ENCODE data around the gene AQP3. TPM values are rescaled to one million over a fixed set of nuclear protein-coding genes. Genes with fewer than 3 reads are reported as not detected.
A peak's percentile ranks its signal among the peaks of the same experiment; 100 is the strongest.

Gene AQP3
- total and polyA plus RNA-seq, 2 of the 4 experiments (the other 2 are of a cell fraction) = 3.8 to 12.2 TPM

- H3K4me2 ChIP-seq (ENCODE audit: low read depth, low read length) = no peak overlapping the region
- intact Hi-C loops (cut with micrococcal nuclease) = no loop called here
- no peak overlapping the region for H4K91ac ChIP-seq (ENCODE audit: insufficient read depth, low read depth, low read length)
- no peak overlapping the region for H3K4me3 ChIP-seq (ENCODE audit: insufficient read depth, low read depth, low read length)
- no peak overlapping the region for H4K5ac ChIP-seq (ENCODE audit: low read depth, low read length)
- WGBS, 2 experiments (ENCODE audit: extremely low coverage in 2 of 2, insufficient read length in 1 of 2) = no CpG with 5 or more reads among the region's 3 CpGs
- no peak overlapping the region for H3K27ac ChIP-seq (ENCODE audit: insufficient read depth, low read length)
- ATAC-seq (ENCODE audit: low read depth) = no peak
- H2BK120ac ChIP-seq (ENCODE audit: low read depth, low read length) = no peak overlapping the region
- no peak for DNase-seq
- no peaks in the 10 kb centered on the region for H3K79me1 ChIP-seq (ENCODE audit: low read depth in 1 of 2, low read length in 2 of 2)
- peaks cover 5% of the 10 kb centered on the region; the same call in 1 of the 2 replicates for H3K9me1 ChIP-seq (ENCODE audit: insufficient read depth, low read length)
- no peak overlapping the region for H3K18ac ChIP-seq (ENCODE audit: low read depth, low read length)
- 0 out of 2 replicates have a peak, but pooled peaks cover 1% of the 10 kb centered on the region for H3K4me1 ChIP-seq (ENCODE audit: control insufficient read depth, insufficient read depth, low read length)
- in situ Hi-C loops (cut with MboI; ENCODE audit: low sequenced_read_pairs) = no loop called here
- H2BK20ac ChIP-seq (ENCODE audit: low read depth, low read length) = no peak overlapping the region
- no TSS peak for BruUV-seq (replicated peaks)
- no peak overlapping the region for H3K4ac ChIP-seq (ENCODE audit: low read depth, low read length)
- no peaks in the 10 kb centered on the region for H3K9me3 ChIP-seq (ENCODE audit: control insufficient read depth, insufficient read depth, low read length)
- no peaks in the 10 kb centered on the region for H3K36me3 ChIP-seq (ENCODE audit: control insufficient read depth, insufficient read depth, low read length)
- no peak overlapping the region for H3K56ac ChIP-seq (ENCODE audit: extremely low read depth, insufficient read depth, low read length)
- H2AK9ac ChIP-seq (replicated peaks; ENCODE audit: low read depth, low read length, poor library complexity) = no peak overlapping the region
- CTCF ChIA-PET = no interaction called here
- H3K14ac ChIP-seq (replicated peaks; ENCODE audit: low read depth, low read length) = no peak overlapping the region
- no peak overlapping the region for H2AK5ac ChIP-seq (ENCODE audit: low read depth, low read length)
- H3K23ac ChIP-seq (ENCODE audit: low read depth, low read length) = no peak overlapping the region
- TF ChIP-seq CEBPB (IDR thresholded peaks at IDR 0.05; ENCODE audit: low read depth, low read length) (0 out of 2 replicates have a peak, but pooled peaks have one; percentile 0), RAD21 (IDR thresholded peaks at IDR 0.05; ENCODE audit: low read length) (no peak), MXI1 (IDR thresholded peaks at IDR 0.05; ENCODE audit: borderline replicate concordance, low read depth, low read length) (no peak)
- POLR2A ChIA-PET (ENCODE audit: unreplicated experiment) = no interaction called here
- H4K20me1 ChIP-seq (ENCODE audit: insufficient read depth, low read length) = no peaks in the 10 kb centered on the region
- H2BK15ac ChIP-seq (ENCODE audit: low read depth, low read length) = no peak overlapping the region
- dilution Hi-C loops (cut with HindIII; ENCODE audit: low sequenced_read_pairs, unreplicated experiment) = no loop called here
- H2BK5ac ChIP-seq (ENCODE audit: low read depth, low read length, poor library complexity, severe bottlenecking) = no peak overlapping the region
- no peak overlapping the region for H3K9ac ChIP-seq (ENCODE audit: low read depth, low read length)
- no peak overlapping the region for H2AFZ ChIP-seq (replicated peaks; ENCODE audit: low read length, poor library complexity)
- peaks cover 5% of the 10 kb centered on the region for H3K27me3 ChIP-seq (ENCODE audit: control insufficient read depth, insufficient read depth, low read length)
- H4K8ac ChIP-seq (ENCODE audit: low read depth in 2 of 2, low read length in 2 of 2) = no peak overlapping the region
Observed at GRCh38 chr9:33429256-33429985, 18.0 kb downstream of the AQP3 start.
